Measurements from ENCODE around the gene PTPRS. TPM values are rescaled to one million over a fixed set of nuclear protein-coding genes. Genes with fewer than 3 reads are reported as not detected.
"Not testable (repeated sequence)": the region's sequence is repeated elsewhere in the genome, so short reads cannot be mapped to it uniquely, and the experiment has no call there.

Gene PTPRS
- total RNA-seq (2014; rRNA removed; shearing (Covaris generic)), result 37.8 and 96.6 TPM in 2 replicates

DNA sequence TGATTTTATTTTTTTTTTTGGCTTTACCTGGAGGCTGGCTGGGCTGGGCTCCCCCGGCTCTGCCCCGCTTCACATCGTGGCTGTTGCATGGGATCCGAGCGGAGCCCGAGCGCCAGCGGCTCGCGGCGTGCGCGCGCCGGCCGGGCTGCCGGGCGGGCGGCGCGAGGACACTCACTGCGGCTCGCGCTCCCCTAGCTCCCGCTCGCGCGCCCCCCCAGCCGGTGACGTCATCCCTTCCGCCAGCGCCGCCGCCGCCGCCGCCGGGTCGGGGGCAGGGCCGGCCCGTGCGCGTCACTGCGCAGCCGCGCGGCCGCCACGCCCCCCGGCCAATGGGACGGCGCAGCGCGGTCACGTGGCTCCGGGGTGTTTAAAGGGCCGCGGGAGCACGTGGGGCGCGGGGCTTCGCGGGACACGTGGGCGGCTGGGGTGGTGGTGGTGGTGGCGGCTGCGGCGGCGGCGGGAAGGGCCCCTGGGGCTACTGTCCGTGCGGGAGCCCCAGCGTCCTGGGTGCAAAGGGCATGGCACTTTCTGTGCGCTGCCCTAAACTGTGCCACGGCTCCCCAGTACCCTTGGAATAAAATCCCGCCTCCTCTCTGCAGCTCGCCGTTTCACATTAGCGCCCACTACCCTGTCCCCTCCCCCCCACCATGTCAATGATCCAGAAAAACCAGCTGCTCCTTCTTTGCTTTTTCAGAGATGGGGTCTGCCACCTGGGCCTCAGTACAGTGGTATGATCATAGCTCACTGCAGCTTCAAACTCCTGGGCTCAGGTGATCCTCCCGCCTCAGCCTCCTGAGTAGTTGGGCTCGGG, at the start of gene PTPRS:
Gene PTPRS (minus strand): TSS at position 176 of the 811 bp plus-strand sequence. CDS start 54,672 bp downstream, outside the sequence.
- peak; percentile 78 for DNase-seq (ENCODE audit: low read depth)

GRCh38 chr19:5389353-5389752, 48.7 kb upstream of the PTPRS start:
- DNase-seq (ENCODE audit: low read depth), result no peak

DNA sequence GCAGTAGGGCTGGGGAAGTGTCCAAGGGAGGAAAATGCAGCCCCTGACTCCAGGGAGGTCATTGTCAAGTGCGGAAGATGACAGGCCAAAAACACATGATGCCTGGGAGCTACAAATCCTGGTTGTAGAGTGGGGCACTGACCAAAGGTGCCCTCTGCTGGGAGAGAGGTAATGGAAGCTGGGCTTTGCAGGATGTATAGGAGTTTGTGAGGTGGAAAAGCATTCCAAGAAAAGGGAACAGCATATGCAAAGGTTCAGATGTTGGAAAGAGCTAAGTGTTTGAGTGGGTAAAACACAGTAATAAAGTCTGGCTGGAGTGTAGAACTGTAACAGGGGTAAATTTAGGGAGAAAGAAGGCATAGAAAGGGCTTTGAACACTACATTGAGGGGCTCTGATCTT, 46.9 kb upstream of the PTPRS start:
- no peak for DNase-seq (ENCODE audit: low read depth)

GRCh38 chr19:5386841-5387240, 46.2 kb upstream of the PTPRS start:
- no peak for DNase-seq (ENCODE audit: low read depth)

GRCh38 chr19:5381197-5381596, 40.6 kb upstream of the PTPRS start:
- DNase-seq (ENCODE audit: low read depth), result not testable (repeated sequence)

DNA sequence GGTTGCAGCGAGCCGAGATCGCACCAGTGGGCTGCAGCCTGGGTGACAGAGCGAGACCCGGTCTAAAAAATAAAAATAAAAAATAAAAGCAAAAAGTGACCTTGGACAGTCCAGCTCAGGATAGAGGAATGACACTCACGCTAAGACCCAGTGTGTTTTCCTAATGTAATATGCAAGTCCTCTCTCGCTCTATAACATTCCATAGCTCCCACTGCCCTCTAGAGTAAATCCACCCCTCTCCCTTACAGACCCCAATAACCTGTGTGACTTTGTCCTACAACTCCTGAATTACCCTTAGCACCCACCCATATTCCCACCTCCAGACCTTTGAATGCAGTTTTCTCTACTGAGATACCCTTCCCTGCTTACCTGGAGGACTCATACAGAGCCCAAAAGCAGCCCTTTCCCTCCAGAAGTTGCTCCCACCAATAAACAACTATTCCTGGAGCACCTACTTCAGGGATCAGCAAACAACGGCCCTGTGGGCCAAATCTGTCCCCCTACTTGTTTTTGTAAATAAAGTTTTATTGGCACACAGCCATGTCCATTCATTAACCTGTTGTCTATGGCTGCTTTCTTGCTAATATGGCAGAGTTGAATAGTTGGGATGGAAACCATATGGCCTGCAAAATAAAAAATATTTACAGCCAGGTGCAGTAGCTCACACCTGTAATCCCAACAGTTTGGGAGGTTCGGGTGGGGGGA, 39.8 kb upstream of the PTPRS start:
- DNase-seq (ENCODE audit: low read depth), result no peak

DNA sequence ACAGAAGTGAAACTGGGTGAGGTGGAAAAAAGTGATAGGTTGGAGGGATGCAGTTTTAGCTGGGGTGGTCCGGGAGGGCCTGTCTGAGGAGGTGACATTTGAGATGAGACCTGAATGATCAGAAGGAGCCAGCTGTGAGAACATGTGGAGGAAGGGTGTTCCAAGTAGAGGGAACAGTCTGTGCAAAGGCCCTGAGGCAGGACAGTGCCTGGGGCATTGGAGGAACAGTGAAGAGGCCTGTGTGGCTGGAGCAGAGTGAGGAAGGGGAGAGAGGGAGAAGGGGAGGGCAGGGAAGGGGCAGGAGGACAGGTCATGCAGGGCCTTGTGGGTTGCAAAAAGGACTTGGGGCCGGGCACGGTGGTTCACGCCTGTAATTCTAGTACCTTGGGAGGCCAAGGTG, 36.3 kb upstream of the PTPRS start:
- no peak for DNase-seq (ENCODE audit: low read depth)

DNA sequence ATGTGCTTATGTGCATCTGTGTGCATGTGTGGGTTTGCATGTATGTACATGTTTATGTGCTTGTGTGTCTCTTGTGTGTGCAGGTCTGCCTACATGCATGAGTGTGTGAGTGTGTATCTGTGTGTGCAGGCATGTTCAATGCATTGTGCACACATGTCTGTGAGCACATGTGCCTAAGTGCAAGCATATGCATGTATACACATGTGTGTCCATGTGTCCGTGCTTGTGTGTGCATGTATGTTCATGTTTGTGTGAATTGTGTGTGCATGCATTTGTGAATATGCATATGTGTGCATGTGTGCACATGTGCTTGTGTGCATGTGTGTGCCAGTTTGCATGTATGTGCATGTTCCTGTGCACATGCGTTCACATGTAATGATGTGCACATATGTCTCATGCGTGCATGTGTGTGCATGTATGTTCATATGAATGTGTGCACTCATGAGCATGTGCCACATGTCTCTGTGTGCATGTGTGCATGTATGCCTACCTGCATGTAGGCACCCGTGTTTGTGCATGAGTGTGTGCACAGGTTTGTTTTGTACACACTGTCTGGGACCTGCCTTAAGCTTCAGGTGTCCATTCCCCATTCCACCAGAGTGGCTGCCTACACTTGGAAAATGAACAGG, 32.1 kb upstream of the PTPRS start:
- no peak for DNase-seq (ENCODE audit: low read depth)

- peak; percentile 33 for DNase-seq (ENCODE audit: low read depth)
Observed at GRCh38 chr19:5369962-5370367, 29.4 kb upstream of the PTPRS start.

- no peak for DNase-seq (ENCODE audit: low read depth)
Observed at GRCh38 chr19:5369304-5369703, 28.7 kb upstream of the PTPRS start.

- DNase-seq (ENCODE audit: low read depth), result no peak
Observed at GRCh38 chr19:5367530-5368133, 27.0 kb upstream of the PTPRS start.

- no peak for DNase-seq (ENCODE audit: low read depth)
Observed at GRCh38 chr19:5365905-5366304, 25.3 kb upstream of the PTPRS start.

DNA sequence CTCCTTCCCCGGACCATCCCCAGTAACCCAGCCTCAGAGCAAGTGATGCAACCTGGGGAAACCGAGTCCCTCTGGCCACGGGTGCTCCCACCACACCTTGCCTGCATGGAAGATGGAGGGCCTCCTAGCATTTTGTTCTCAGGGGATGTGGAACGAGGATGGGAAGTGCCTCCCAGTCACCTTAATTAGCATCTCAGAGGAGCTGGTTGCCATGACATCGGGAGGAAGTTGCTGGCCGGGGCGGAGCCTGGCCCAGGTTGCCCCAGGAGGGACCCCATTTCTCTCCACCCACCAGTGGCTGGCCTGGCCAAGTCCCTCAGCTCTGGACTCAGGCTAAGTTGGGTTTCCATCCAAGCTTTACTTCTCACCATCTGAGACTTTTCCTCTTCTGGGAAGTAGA, 24.1 kb upstream of the PTPRS start:
- DNase-seq (ENCODE audit: low read depth), result no peak

DNA sequence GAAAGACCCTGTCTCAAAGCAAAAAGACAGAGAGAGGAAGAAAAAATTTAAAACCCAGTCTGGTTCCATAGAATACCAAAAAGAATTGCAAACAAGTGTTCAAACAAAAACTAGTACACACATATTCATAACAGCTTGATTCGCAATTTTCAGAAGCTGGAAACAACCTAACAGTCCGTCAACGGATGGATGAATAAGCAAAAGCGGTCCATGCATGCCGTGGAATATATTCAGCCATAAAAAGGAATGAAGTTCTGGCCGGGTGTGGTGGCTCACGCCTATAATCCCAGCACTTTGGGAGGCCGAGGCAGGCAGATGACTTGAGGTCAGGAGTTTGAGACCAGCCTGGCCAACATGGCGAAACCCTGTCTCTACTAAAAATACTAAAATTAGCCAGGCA, 21.2 kb upstream of the PTPRS start:
- DNase-seq (ENCODE audit: low read depth), result not testable (repeated sequence)

GRCh38 chr19:5361407-5361806, 20.8 kb upstream of the PTPRS start:
- no peak for DNase-seq (ENCODE audit: low read depth)

- peak; percentile 76 for DNase-seq (ENCODE audit: low read depth)
Observed at GRCh38 chr19:5360003-5360780, 19.6 kb upstream of the PTPRS start.

DNA sequence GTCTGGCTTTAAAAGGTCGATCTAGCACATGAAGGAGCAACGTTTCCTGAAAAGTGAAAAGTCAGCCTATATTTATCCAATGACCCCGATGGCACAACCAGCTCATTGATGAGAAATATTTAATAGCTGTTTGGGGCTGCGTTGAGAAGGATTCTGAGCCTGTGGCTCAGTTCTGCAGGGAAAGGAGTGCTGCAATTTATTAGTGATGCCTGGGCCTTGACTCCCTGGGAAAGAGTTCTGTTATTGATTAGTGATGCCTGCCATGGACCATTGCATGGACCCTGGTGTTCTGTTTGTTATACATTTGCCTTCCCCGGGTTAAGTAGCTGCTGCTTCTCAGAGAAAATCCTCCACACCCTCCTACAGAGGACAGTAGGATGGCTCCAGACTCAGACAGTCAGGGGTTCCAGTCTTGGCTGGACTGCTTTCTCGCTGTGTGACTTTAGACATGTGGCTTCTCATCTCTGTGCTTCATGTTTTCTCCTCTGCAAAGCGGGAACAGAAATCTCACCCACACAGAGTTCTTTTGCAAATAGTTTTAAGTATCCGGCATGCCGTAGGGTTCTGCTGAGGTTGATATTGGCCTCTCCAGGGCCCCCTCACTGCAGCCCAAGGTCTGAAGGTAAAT, 17.7 kb upstream of the PTPRS start:
- peak; percentile 22 for DNase-seq (ENCODE audit: low read depth)

DNA sequence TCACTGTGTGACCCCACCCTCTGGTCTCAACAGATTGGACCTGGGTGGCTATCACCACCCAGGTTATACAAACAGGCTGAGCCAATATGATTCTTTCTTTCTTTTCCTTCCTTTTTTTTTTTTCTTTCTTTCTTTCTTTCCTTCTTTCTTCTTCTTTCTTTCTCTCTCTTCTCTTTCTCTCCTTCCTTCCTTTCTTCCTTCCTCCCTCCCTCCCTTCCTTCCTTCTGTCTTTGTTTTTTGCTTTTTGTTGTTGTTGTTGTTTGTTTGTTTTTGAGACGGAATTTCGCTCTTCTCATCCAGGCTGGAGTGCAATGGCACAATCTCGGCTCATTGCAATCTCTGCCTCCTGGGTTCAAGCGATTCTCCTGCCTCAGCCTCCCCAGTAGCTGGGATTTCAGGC, 17.0 kb upstream of the PTPRS start:
- no peak for DNase-seq (ENCODE audit: low read depth)

GRCh38 chr19:5356918-5357317, 16.3 kb upstream of the PTPRS start:
- peak; percentile 64 for DNase-seq (ENCODE audit: low read depth)

GRCh38 chr19:5356428-5356827, 15.8 kb upstream of the PTPRS start:
- no peak for DNase-seq (ENCODE audit: low read depth)

DNA sequence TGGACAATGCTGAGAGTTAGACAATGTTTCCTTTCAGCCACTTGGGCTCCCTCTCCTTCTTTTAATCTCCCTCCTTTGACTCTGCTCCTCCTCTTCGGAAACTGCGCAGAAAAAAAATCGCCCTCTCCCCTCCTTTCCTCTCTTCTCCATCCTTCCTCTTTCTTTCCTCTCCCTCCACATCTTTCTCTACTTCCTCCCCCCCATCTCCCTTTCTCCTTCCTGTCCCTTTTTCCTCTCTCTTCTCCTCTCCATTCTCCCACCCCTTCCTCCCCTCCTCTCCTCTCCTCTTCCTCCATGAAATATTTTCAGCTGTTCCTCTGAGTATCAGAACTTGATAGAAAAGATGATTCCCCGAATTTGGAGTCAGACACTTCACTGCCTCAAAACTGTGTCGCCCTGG, 15.1 kb upstream of the PTPRS start:
- DNase-seq (ENCODE audit: low read depth), result no peak
